HEK293 (cell line): ENCODE measurements around the gene SH3RF3.

Source experiments
- CTCF ChIA-PET: fragments of 350-600 bp; formaldehyde crosslinking; extraction: SDS; loops from one replicate; lab custom pipeline; 2021; ENCODE audit warnings: antibody characterized with exemption; lab: Yijun Ruan, JAX
- POLR2A ChIA-PET: fragments of 300-600 bp; formaldehyde crosslinking; extraction: SDS; loops from one replicate; lab custom pipeline; 2020; ENCODE audit warnings: antibody characterized with exemption, inconsistent platforms; lab: Yijun Ruan, JAX
- H3K27ac ChIP-seq: fragments of 200-500 bp; sonication (Bioruptor generic); 2 replicates; pipeline ENCODE4 v1.5.1; 2014; ENCODE audit warnings: low read depth, low read length, control low read depth, inconsistent platforms; ENCODE audit errors: extremely low read depth
- H3K36me3 ChIP-seq, 2 experiments: fragments of 200-500 bp in 1 of 2; sonication (Bioruptor generic) in 1 of 2; 1 replicate in 1 of 2; 2 replicates in 1 of 2; pipeline ENCODE4 v1.5.1; 2014 to 2017; ENCODE audit warnings: inconsistent platforms in 2 of 2, low read length in 2 of 2; ENCODE audit not compliant: control insufficient read depth in 2 of 2, insufficient read depth in 1 of 2
- H3K4me1 ChIP-seq: fragments of 200-500 bp; sonication (Bioruptor generic); 2 replicates; pipeline ENCODE4 v1.5.1; 2014; ENCODE audit warnings: mild to moderate bottlenecking, low read length, inconsistent platforms; ENCODE audit not compliant: control insufficient read depth, insufficient read depth
- H3K4me3 ChIP-seq: 2 replicates; pipeline ENCODE4 v1.5.1; 2011; ENCODE audit warnings: low read depth, mild to moderate bottlenecking, control low read depth, low read length, moderate library complexity
- H3K9me3 ChIP-seq: fragments of 200-500 bp; sonication (Bioruptor generic); 2 replicates; pipeline ENCODE4 v1.5.1; 2014; ENCODE audit warnings: low read depth, low read length, inconsistent platforms; ENCODE audit not compliant: control insufficient read depth, insufficient read depth
- GFI1B ChIP-seq: fragments of 450-650 bp; formaldehyde crosslinking; IDR thresholded peaks from 2 replicates; pipeline ENCODE4 v1.5.1; 2016; ENCODE audit warnings: missing biosample characterization, missing genetic modification characterization
- GLIS1 ChIP-seq: fragments of 450-650 bp; formaldehyde crosslinking; IDR thresholded peaks from 2 replicates; pipeline ENCODE4 v1.5.1; 2016; ENCODE audit warnings: missing biosample characterization, missing genetic modification characterization
- PRDM6 ChIP-seq: fragments of 450-650 bp; formaldehyde crosslinking; IDR thresholded peaks from 2 replicates; pipeline ENCODE4 v1.5.1; 2017; ENCODE audit warnings: missing biosample characterization, missing genetic modification characterization
- SCRT2 ChIP-seq: fragments of 450-650 bp; formaldehyde crosslinking; IDR thresholded peaks from 2 replicates; pipeline ENCODE4 v1.5.1; 2016; ENCODE audit warnings: missing biosample characterization, missing genetic modification characterization
- TCF7L2 ChIP-seq: IDR thresholded peaks from 2 replicates; pipeline ENCODE4 v1.6.1; 2011; ENCODE audit warnings: low read depth, mild to moderate bottlenecking, inconsistent platforms, low read length, moderate library complexity, borderline replicate concordance
- ZFP3 ChIP-seq: fragments of 450-650 bp; formaldehyde crosslinking; IDR thresholded peaks from 2 replicates; pipeline ENCODE4 v1.5.1; 2016; ENCODE audit warnings: low read depth, missing biosample characterization, missing genetic modification characterization
- ZIC2 ChIP-seq: fragments of 450-650 bp; formaldehyde crosslinking; IDR thresholded peaks from 2 replicates; pipeline ENCODE4 v1.5.1; 2016; ENCODE audit warnings: missing biosample characterization, missing genetic modification characterization
- ZNF169 ChIP-seq: fragments of 450-650 bp; formaldehyde crosslinking; IDR thresholded peaks from 2 replicates; pipeline ENCODE4 v1.5.1; 2016; ENCODE audit warnings: missing biosample characterization, missing genetic modification characterization
- ZNF335 ChIP-seq: fragments of 450-650 bp; formaldehyde crosslinking; conservative IDR thresholded peaks from 2 replicates; pipeline ENCODE4 v1.5.1; 2016; ENCODE audit warnings: missing biosample characterization, missing genetic modification characterization
- ZNF510 ChIP-seq: fragments of 450-650 bp; formaldehyde crosslinking; IDR thresholded peaks from 2 replicates; pipeline ENCODE4 v1.5.1; 2018; ENCODE audit warnings: mild to moderate bottlenecking, missing genetic modification characterization, missing biosample characterization; ENCODE audit not compliant: insufficient replicate concordance
- ZNF529 ChIP-seq: fragments of 450-650 bp; formaldehyde crosslinking; IDR thresholded peaks from 2 replicates; pipeline ENCODE4 v1.5.1; 2017; ENCODE audit warnings: missing genetic modification characterization, missing biosample characterization; ENCODE audit not compliant: insufficient replicate concordance
- ZNF600 ChIP-seq: fragments of 450-650 bp; formaldehyde crosslinking; IDR thresholded peaks from 2 replicates; pipeline ENCODE4 v1.5.1; 2016; ENCODE audit warnings: missing biosample characterization, missing genetic modification characterization
- ZNF692 ChIP-seq: fragments of 450-650 bp; formaldehyde crosslinking; IDR thresholded peaks from 2 replicates; pipeline ENCODE4 v1.5.1; 2016; ENCODE audit warnings: missing biosample characterization, missing genetic modification characterization

Gene SH3RF3

GRCh38 chr2:109197491-109198418, 68.8 kb downstream of the SH3RF3 start:
- no peak overlapping the region for H3K4me3 ChIP-seq
- POLR2A ChIA-PET, result no interaction called here
- TF ChIP-seq ZNF529 (tag by site-specific recombination), result no peak
- peak; percentile 95 for TF ChIP-seq ZIC2 (tag by site-specific recombination)
- H3K27ac ChIP-seq, result no peak overlapping the region
- H3K9me3 ChIP-seq, result no peaks in the 10 kb centered on the region
- no peaks in the 10 kb centered on the region for H3K36me3 ChIP-seq
- CTCF ChIA-PET, result no interaction called here
- peaks cover 4% of the 10 kb centered on the region; the same call in 1 of the 2 replicates for H3K4me1 ChIP-seq

- ChIA-PET POLR2A (no interaction called here), CTCF (no interaction called here)
- Histone ChIP-seq H3K4me1 (peaks cover 4% of the 10 kb centered on the region; the same call in 1 of the 2 replicates), H3K4me3 (no peak overlapping the region), H3K36me3 (no peaks in the 10 kb centered on the region), H3K27ac (no peak overlapping the region), H3K9me3 (no peaks in the 10 kb centered on the region)
- TF ChIP-seq TCF7L2 (no peak), ZNF600 (peak; percentile 81)
Measured at GRCh38 chr2:109199790-109200189, 70.8 kb downstream of the SH3RF3 start.

- Histone ChIP-seq H3K9me3 (no peaks in the 10 kb centered on the region), H3K27ac (no peak overlapping the region), H3K4me3 (no peak overlapping the region), H3K4me1 (peaks cover 4% of the 10 kb centered on the region; the same call in 1 of the 2 replicates), H3K36me3 (no peaks in the 10 kb centered on the region)
- ChIA-PET CTCF (no interaction called here), POLR2A (interaction anchor here (0.9 kb wide), 1 partner anchor 13 kb away, joined by 3 read pairs; no protein-coding TSS in a partner anchor)
- no peak for TF ChIP-seq ZNF335 (tag by site-specific recombination)
- TF ChIP-seq ZNF510, result no peak
- TF ChIP-seq ZNF169 (tag by site-specific recombination), result no peak
- TF ChIP-seq GFI1B (tag by site-specific recombination), result no peak
- TF ChIP-seq ZFP3 (tag by site-specific recombination), result no peak
Measured at GRCh38 chr2:109200616-109201464, 71.8 kb downstream of the SH3RF3 start.

GRCh38 chr2:109201465-109202327, 72.7 kb downstream of the SH3RF3 start:
- Histone ChIP-seq H3K9me3 (no peaks in the 10 kb centered on the region), H3K4me3 (no peak overlapping the region), H3K36me3 (no peaks in the 10 kb centered on the region), H3K4me1 (peaks cover 4% of the 10 kb centered on the region; the same call in 1 of the 2 replicates), H3K27ac (no peak overlapping the region)
- ChIA-PET POLR2A (no interaction called here), CTCF (no interaction called here)
- TF ChIP-seq SCRT2, result 0 out of 2 replicates have a peak, but pooled peaks have one; percentile 25
- TF ChIP-seq PRDM6 (tag by site-specific recombination), result no peak
- peak; percentile 26; the same call in 1 of the 2 replicates for TF ChIP-seq GLIS1 (tag by site-specific recombination)
- no peak for TF ChIP-seq ZNF692
